ENCODE data around the gene MIER2. TPM values are rescaled to one million over a fixed set of nuclear protein-coding genes. Genes with fewer than 3 reads are reported as not detected.
A peak's percentile ranks its signal among the peaks of the same experiment; 100 is the strongest.

The MIER2 gene
- total and polyA plus RNA-seq, 4 donors: 9.4 to 49.0 (median 28.4) TPM

GRCh38 chr19:372306-372890 is 27.8 kb upstream of the MIER2 start:
- Histone ChIP-seq H3K27me3 (ENCODE audit: control insufficient read depth, insufficient read depth, low read length) (peaks cover 7% of the 10 kb centered on the region), H3K36me3 (ENCODE audit: control insufficient read depth, insufficient read depth, low read length) (peaks cover 3% of the 10 kb centered on the region), H3K4me1 (ENCODE audit: control insufficient read depth, insufficient read depth, low read length) (peaks cover 24% of the 10 kb centered on the region), H3K4me3 (ENCODE audit: low read depth, low read length) (no peak overlapping the region), H3K9me3 (ENCODE audit: control insufficient read depth, insufficient read depth, low read length) (no peaks in the 10 kb centered on the region), H3K27ac (ENCODE audit: low read depth, low read length) (no peak overlapping the region)
- 53% methylated on average over 9 of the region's 14 CpGs for WGBS (ENCODE audit: insufficient coverage)
- DNase-seq (ENCODE audit: low read depth in 4 of 6, low spot score in 6 of 6): peak in 4 of 6 donors; percentile 17 to 89 (median 53)

DNA sequence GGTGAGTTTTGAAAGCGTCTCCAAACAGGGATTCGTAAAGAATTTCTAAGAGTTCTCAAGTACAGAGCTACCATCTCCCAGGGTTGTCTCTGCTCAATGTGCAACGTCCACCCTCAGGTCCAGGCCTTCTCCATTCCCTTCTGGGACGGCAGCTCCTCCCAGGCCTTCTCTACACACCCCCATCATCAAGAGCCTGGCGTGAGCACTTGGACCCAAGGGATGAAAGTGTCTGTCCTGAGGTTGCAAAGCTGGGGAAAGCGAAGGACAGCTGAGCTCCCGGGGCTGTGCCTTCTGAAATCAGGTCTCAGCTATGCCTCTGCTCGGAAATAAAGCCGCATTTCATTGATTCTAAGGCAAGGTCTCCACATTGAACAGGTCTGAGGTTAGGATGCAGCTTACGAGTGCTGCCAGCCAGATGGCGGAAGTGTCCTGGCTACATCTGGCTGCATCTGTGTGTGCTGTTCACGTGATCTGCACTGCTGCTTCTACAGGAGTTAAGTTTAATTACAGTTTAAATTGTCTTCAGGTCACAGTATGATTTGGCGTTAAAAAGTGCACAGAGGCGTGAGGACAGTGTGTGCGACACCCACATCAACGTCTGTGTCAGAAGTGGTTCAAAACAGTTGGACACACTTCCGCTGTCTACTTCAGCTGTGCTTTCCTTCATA is 27.0 kb upstream of the MIER2 start:
- H3K4me3 ChIP-seq (ENCODE audit: low read depth, low read length): no peak overlapping the region
- H3K27me3 ChIP-seq (ENCODE audit: control insufficient read depth, insufficient read depth, low read length): peaks cover 7% of the 10 kb centered on the region
- peaks cover 3% of the 10 kb centered on the region for H3K36me3 ChIP-seq (ENCODE audit: control insufficient read depth, insufficient read depth, low read length)
- DNase-seq (ENCODE audit: low read depth in 4 of 6, low spot score in 6 of 6): peak in 1 of 6 donors; percentile 63
- no peak overlapping the region for H3K27ac ChIP-seq (ENCODE audit: low read depth, low read length)
- 59% methylated on average over 15 of the region's 17 CpGs for WGBS (ENCODE audit: insufficient coverage)
- H3K4me1 ChIP-seq (ENCODE audit: control insufficient read depth, insufficient read depth, low read length): peaks cover 24% of the 10 kb centered on the region
- no peaks in the 10 kb centered on the region for H3K9me3 ChIP-seq (ENCODE audit: control insufficient read depth, insufficient read depth, low read length)

DNA sequence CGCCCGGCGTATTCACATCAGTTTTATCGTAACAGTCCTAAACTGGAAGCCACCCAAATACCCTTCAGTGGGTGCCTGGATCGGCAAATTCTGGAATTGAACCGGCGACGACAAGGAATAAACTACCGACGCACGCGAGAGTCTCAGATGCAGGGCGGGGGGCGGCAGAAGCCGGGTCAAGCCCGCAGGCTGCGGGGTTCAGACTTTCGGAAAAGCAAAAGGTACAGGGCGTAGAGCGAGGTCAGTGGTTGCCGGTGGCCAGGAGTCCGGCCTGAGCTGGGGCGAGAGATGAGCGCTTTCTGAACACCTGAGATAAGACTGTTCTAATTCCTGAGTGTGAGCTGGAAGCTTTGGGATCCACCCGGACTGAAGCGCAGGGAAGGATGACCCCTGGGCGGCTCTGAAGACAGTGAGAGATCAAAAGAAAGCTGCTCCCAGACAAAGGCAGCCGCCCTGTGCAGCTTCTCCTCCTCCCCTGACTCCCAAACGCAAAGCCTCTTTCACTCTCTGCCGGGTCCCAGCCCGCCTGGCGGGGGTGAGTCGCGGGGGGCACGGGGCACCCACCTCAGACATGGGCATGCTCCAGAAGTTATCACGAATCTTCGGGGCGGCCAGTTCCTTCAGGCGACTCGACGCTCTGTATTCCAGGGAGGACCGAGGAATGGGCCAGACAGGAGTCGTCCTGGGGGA is 26.2 kb upstream of the MIER2 start:
- Histone ChIP-seq H3K9me3 (ENCODE audit: control insufficient read depth, insufficient read depth, low read length) (no peaks in the 10 kb centered on the region), H3K4me1 (ENCODE audit: control insufficient read depth, insufficient read depth, low read length) (peaks cover 20% of the 10 kb centered on the region), H3K27me3 (ENCODE audit: control insufficient read depth, insufficient read depth, low read length) (peaks cover 7% of the 10 kb centered on the region), H3K36me3 (ENCODE audit: control insufficient read depth, insufficient read depth, low read length) (peaks cover 3% of the 10 kb centered on the region), H3K4me3 (ENCODE audit: low read depth, low read length) (no peak overlapping the region), H3K27ac (ENCODE audit: low read depth, low read length) (no peak overlapping the region)
- WGBS (ENCODE audit: insufficient coverage): 88% methylated on average over 35 of the region's 43 CpGs
- DNase-seq (ENCODE audit: low read depth in 4 of 6, low spot score in 6 of 6): no peak

DNA sequence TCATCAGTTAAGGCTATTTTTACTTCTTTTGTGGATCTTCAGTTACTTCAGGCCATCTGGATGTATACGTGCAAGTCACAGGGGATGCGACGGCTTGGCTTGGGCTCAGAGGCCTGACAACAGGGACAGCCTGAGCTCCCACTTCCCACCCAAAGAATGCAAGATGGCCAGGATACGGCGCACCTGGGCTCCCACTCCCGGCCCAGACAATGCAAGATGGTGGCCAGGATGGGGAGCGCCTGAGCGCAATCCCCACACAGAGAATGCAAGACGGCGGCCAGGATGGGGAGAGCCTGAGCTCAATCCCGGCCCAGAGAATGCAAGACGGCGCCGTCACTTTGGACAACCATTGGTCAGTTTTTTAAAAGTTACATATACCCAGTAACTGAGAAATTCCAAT is 25.3 kb upstream of the MIER2 start:
- WGBS (ENCODE audit: insufficient coverage): 97% methylated on average over 10 of the region's 14 CpGs
- Histone ChIP-seq H3K4me1 (ENCODE audit: control insufficient read depth, insufficient read depth, low read length) (peaks cover 20% of the 10 kb centered on the region), H3K36me3 (ENCODE audit: control insufficient read depth, insufficient read depth, low read length) (peaks cover 3% of the 10 kb centered on the region), H3K27ac (ENCODE audit: low read depth, low read length) (no peak overlapping the region), H3K4me3 (ENCODE audit: low read depth, low read length) (no peak overlapping the region), H3K27me3 (ENCODE audit: control insufficient read depth, insufficient read depth, low read length) (peaks cover 3% of the 10 kb centered on the region), H3K9me3 (ENCODE audit: control insufficient read depth, insufficient read depth, low read length) (no peaks in the 10 kb centered on the region)
- DNase-seq (ENCODE audit: low read depth in 4 of 6, low spot score in 6 of 6): no peak

DNA sequence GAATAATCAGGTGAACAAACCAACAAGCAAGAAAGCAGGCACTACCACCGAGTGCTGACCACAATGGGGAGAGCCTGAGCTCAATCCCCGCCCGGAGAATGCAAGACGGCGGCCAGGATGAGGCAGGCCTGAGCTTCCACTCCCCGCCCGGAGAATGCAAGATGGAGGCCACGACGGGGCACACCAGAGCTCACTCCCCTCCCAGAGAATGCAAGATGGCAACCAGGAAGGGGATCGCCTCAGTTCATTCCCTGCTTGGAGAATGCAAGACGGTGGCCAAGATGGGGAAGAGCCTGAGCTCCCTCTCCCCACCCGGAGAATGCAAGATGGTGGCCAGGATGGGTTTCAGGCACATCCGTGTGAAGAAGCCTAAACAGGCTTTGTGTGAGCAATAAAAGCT is 24.7 kb upstream of the MIER2 start:
- 86% methylated on average over 11 of the region's 13 CpGs for WGBS (ENCODE audit: insufficient coverage)
- Histone ChIP-seq H3K4me1 (ENCODE audit: control insufficient read depth, insufficient read depth, low read length) (peaks cover 20% of the 10 kb centered on the region), H3K4me3 (ENCODE audit: low read depth, low read length) (no peak overlapping the region), H3K9me3 (ENCODE audit: control insufficient read depth, insufficient read depth, low read length) (no peaks in the 10 kb centered on the region), H3K27me3 (ENCODE audit: control insufficient read depth, insufficient read depth, low read length) (peaks cover 3% of the 10 kb centered on the region), H3K36me3 (ENCODE audit: control insufficient read depth, insufficient read depth, low read length) (peaks cover 3% of the 10 kb centered on the region), H3K27ac (ENCODE audit: low read depth, low read length) (no peak overlapping the region)
- no peak for DNase-seq (ENCODE audit: low read depth in 4 of 6, low spot score in 6 of 6)

GRCh38 chr19:368630-369024 is 24.0 kb upstream of the MIER2 start:
- Histone ChIP-seq H3K9me3 (ENCODE audit: control insufficient read depth, insufficient read depth, low read length) (no peaks in the 10 kb centered on the region), H3K4me1 (ENCODE audit: control insufficient read depth, insufficient read depth, low read length) (peaks cover 17% of the 10 kb centered on the region), H3K27ac (ENCODE audit: low read depth, low read length) (no peak overlapping the region), H3K4me3 (ENCODE audit: low read depth, low read length) (no peak overlapping the region), H3K36me3 (ENCODE audit: control insufficient read depth, insufficient read depth, low read length) (no peaks in the 10 kb centered on the region), H3K27me3 (ENCODE audit: control insufficient read depth, insufficient read depth, low read length) (no peaks in the 10 kb centered on the region)
- 78% methylated on average over 6 of the region's 7 CpGs for WGBS (ENCODE audit: insufficient coverage)
- no peak for DNase-seq (ENCODE audit: low read depth in 4 of 6, low spot score in 6 of 6)

- WGBS (ENCODE audit: insufficient coverage): 84% methylated on average over 16 of the region's 22 CpGs
- no peaks in the 10 kb centered on the region for H3K27me3 ChIP-seq (ENCODE audit: control insufficient read depth, insufficient read depth, low read length)
- no peaks in the 10 kb centered on the region for H3K9me3 ChIP-seq (ENCODE audit: control insufficient read depth, insufficient read depth, low read length)
- H3K4me1 ChIP-seq (ENCODE audit: control insufficient read depth, insufficient read depth, low read length): peaks cover 14% of the 10 kb centered on the region
- H3K27ac ChIP-seq (ENCODE audit: low read depth, low read length): no peak overlapping the region
- DNase-seq (ENCODE audit: low read depth in 4 of 6, low spot score in 6 of 6): no peak
- H3K36me3 ChIP-seq (ENCODE audit: control insufficient read depth, insufficient read depth, low read length): no peaks in the 10 kb centered on the region
- H3K4me3 ChIP-seq (ENCODE audit: low read depth, low read length): no peak overlapping the region
Observed at GRCh38 chr19:367963-368629, 23.5 kb upstream of the MIER2 start.

- Histone ChIP-seq H3K9me3 (ENCODE audit: control insufficient read depth, insufficient read depth, low read length) (no peaks in the 10 kb centered on the region), H3K27me3 (ENCODE audit: control insufficient read depth, insufficient read depth, low read length) (no peaks in the 10 kb centered on the region), H3K4me1 (ENCODE audit: control insufficient read depth, insufficient read depth, low read length) (peaks cover 10% of the 10 kb centered on the region), H3K27ac (ENCODE audit: low read depth, low read length) (no peak overlapping the region), H3K36me3 (ENCODE audit: control insufficient read depth, insufficient read depth, low read length) (no peaks in the 10 kb centered on the region), H3K4me3 (ENCODE audit: low read depth, low read length) (no peak overlapping the region)
- 76% methylated on average over 10 of the region's 14 CpGs for WGBS (ENCODE audit: insufficient coverage)
- no peak for DNase-seq (ENCODE audit: low read depth in 4 of 6, low spot score in 6 of 6)
Observed at GRCh38 chr19:367561-367960, 23.0 kb upstream of the MIER2 start.

DNA sequence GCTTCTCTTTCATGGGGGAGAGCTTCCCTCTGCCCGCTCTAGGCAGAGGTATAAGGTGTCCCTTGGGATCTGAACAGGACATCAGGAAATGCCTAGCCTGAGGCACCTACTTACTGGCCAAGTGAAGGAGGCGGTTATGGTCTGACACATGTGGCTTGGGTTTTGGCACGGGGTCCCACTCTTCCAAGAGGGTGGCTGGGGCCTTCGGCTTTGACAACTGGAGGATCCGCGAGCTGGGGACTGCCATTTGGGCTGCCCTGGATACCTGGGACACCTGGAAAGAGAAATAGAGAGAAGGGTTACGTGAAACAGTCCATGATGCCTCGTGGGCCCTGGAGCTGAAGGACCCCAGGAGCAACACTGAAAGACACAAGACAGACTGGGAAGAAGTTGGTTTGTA is 22.4 kb upstream of the MIER2 start:
- H3K4me1 ChIP-seq (ENCODE audit: control insufficient read depth, insufficient read depth, low read length): peaks cover 5% of the 10 kb centered on the region
- no peak overlapping the region for H3K27ac ChIP-seq (ENCODE audit: low read depth, low read length)
- no peak for DNase-seq (ENCODE audit: low read depth in 4 of 6, low spot score in 6 of 6)
- H3K36me3 ChIP-seq (ENCODE audit: control insufficient read depth, insufficient read depth, low read length): no peaks in the 10 kb centered on the region
- H3K27me3 ChIP-seq (ENCODE audit: control insufficient read depth, insufficient read depth, low read length): no peaks in the 10 kb centered on the region
- H3K9me3 ChIP-seq (ENCODE audit: control insufficient read depth, insufficient read depth, low read length): no peaks in the 10 kb centered on the region
- 88% methylated on average over 6 of the region's 8 CpGs for WGBS (ENCODE audit: insufficient coverage)
- no peak overlapping the region for H3K4me3 ChIP-seq (ENCODE audit: low read depth, low read length)
